ENCODE measurements around the gene TRMT112.

TRMT112 gene

GRCh38 chr11:64358536-64358906 lies 41.2 kb upstream of the TRMT112 start:
- peak overlapping the region; percentile 55 for H3K27ac ChIP-seq (ENCODE audit: insufficient read depth, low read length, poor library complexity, severe bottlenecking)
- H3K4me3 ChIP-seq (ENCODE audit: insufficient read depth, low read depth, low read length, poor library complexity, severe bottlenecking), result peak overlapping the region; percentile 48
- peaks cover 29% of the 10 kb centered on the region for H3K4me1 ChIP-seq (ENCODE audit: control insufficient read depth, insufficient read depth, low read length, poor library complexity, severe bottlenecking)

GRCh38 chr11:64357904-64358535 lies 40.7 kb upstream of the TRMT112 start:
- Histone ChIP-seq H3K4me1 (ENCODE audit: control insufficient read depth, insufficient read depth, low read length, poor library complexity, severe bottlenecking) (peaks cover 29% of the 10 kb centered on the region), H3K27ac (ENCODE audit: insufficient read depth, low read length, poor library complexity, severe bottlenecking) (no peak overlapping the region), H3K36me3 (ENCODE audit: control insufficient read depth, insufficient read depth, low read length) (peaks cover 28% of the 10 kb centered on the region), H3K9me3 (ENCODE audit: control insufficient read depth, low read length) (no peaks in the 10 kb centered on the region), H3K4me3 (ENCODE audit: insufficient read depth, low read depth, low read length, poor library complexity, severe bottlenecking) (peak overlapping the region; percentile 48), H3K27me3 (replicated peaks; ENCODE audit: control insufficient read depth, insufficient read depth, low read length, poor library complexity, severe bottlenecking) (no peaks in the 10 kb centered on the region)
- DNase-seq, result no peak

More at GRCh38 chr11:64358536-64358906, 41.2 kb upstream of the TRMT112 start:
- H3K27me3 ChIP-seq (replicated peaks; ENCODE audit: control insufficient read depth, insufficient read depth, low read length, poor library complexity, severe bottlenecking), result no peaks in the 10 kb centered on the region
- peaks cover 33% of the 10 kb centered on the region for H3K36me3 ChIP-seq (ENCODE audit: control insufficient read depth, insufficient read depth, low read length)
- H3K9me3 ChIP-seq (ENCODE audit: control insufficient read depth, low read length), result no peaks in the 10 kb centered on the region
- no peak for DNase-seq

- no peaks in the 10 kb centered on the region for H3K9me3 ChIP-seq (ENCODE audit: control insufficient read depth, low read length)
- H3K4me3 ChIP-seq (ENCODE audit: insufficient read depth, low read depth, low read length, poor library complexity, severe bottlenecking), result no peak overlapping the region
- no peak overlapping the region for H3K27ac ChIP-seq (ENCODE audit: insufficient read depth, low read length, poor library complexity, severe bottlenecking)
- H3K27me3 ChIP-seq (replicated peaks; ENCODE audit: control insufficient read depth, insufficient read depth, low read length, poor library complexity, severe bottlenecking), result no peaks in the 10 kb centered on the region
- DNase-seq, result no peak
- H3K36me3 ChIP-seq (ENCODE audit: control insufficient read depth, insufficient read depth, low read length), result peaks cover 24% of the 10 kb centered on the region
- peaks cover 29% of the 10 kb centered on the region for H3K4me1 ChIP-seq (ENCODE audit: control insufficient read depth, insufficient read depth, low read length, poor library complexity, severe bottlenecking)
Measured at GRCh38 chr11:64357446-64357845, 40.1 kb upstream of the TRMT112 start.

GRCh38 chr11:64356498-64357411 lies 39.4 kb upstream of the TRMT112 start:
- H3K4me1 ChIP-seq (ENCODE audit: control insufficient read depth, insufficient read depth, low read length, poor library complexity, severe bottlenecking), result peaks cover 29% of the 10 kb centered on the region
- no peaks in the 10 kb centered on the region for H3K27me3 ChIP-seq (replicated peaks; ENCODE audit: control insufficient read depth, insufficient read depth, low read length, poor library complexity, severe bottlenecking)
- H3K4me3 ChIP-seq (ENCODE audit: insufficient read depth, low read depth, low read length, poor library complexity, severe bottlenecking), result no peak overlapping the region
- H3K36me3 ChIP-seq (ENCODE audit: control insufficient read depth, insufficient read depth, low read length), result peaks cover 20% of the 10 kb centered on the region
- H3K27ac ChIP-seq (ENCODE audit: insufficient read depth, low read length, poor library complexity, severe bottlenecking), result no peak overlapping the region
- H3K9me3 ChIP-seq (ENCODE audit: control insufficient read depth, low read length), result no peaks in the 10 kb centered on the region
- DNase-seq, result no peak

GRCh38 chr11:64355078-64355940 lies 38.0 kb upstream of the TRMT112 start:
- no peaks in the 10 kb centered on the region for H3K9me3 ChIP-seq (ENCODE audit: control insufficient read depth, low read length)
- peaks cover 26% of the 10 kb centered on the region for H3K4me1 ChIP-seq (ENCODE audit: control insufficient read depth, insufficient read depth, low read length, poor library complexity, severe bottlenecking)
- peaks cover 13% of the 10 kb centered on the region for H3K36me3 ChIP-seq (ENCODE audit: control insufficient read depth, insufficient read depth, low read length)
- no peak overlapping the region for H3K27ac ChIP-seq (ENCODE audit: insufficient read depth, low read length, poor library complexity, severe bottlenecking)
- no peaks in the 10 kb centered on the region for H3K27me3 ChIP-seq (replicated peaks; ENCODE audit: control insufficient read depth, insufficient read depth, low read length, poor library complexity, severe bottlenecking)
- no peak for DNase-seq
- H3K4me3 ChIP-seq (ENCODE audit: insufficient read depth, low read depth, low read length, poor library complexity, severe bottlenecking), result no peak overlapping the region

- H3K9me3 ChIP-seq (ENCODE audit: control insufficient read depth, low read length), result no peaks in the 10 kb centered on the region
- no peaks in the 10 kb centered on the region for H3K27me3 ChIP-seq (replicated peaks; ENCODE audit: control insufficient read depth, insufficient read depth, low read length, poor library complexity, severe bottlenecking)
- peaks cover 15% of the 10 kb centered on the region for H3K4me1 ChIP-seq (ENCODE audit: control insufficient read depth, insufficient read depth, low read length, poor library complexity, severe bottlenecking)
- H3K36me3 ChIP-seq (ENCODE audit: control insufficient read depth, insufficient read depth, low read length), result peaks cover 22% of the 10 kb centered on the region
- H3K4me3 ChIP-seq (ENCODE audit: insufficient read depth, low read depth, low read length, poor library complexity, severe bottlenecking), result no peak overlapping the region
- no peak for DNase-seq
- no peak overlapping the region for H3K27ac ChIP-seq (ENCODE audit: insufficient read depth, low read length, poor library complexity, severe bottlenecking)
Measured at GRCh38 chr11:64353715-64354506, 36.6 kb upstream of the TRMT112 start.

- no peak overlapping the region for H3K4me3 ChIP-seq (ENCODE audit: insufficient read depth, low read depth, low read length, poor library complexity, severe bottlenecking)
- H3K4me1 ChIP-seq (ENCODE audit: control insufficient read depth, insufficient read depth, low read length, poor library complexity, severe bottlenecking), result peaks cover 8% of the 10 kb centered on the region
- no peak for DNase-seq
- H3K9me3 ChIP-seq (ENCODE audit: control insufficient read depth, low read length), result no peaks in the 10 kb centered on the region
- H3K27ac ChIP-seq (ENCODE audit: insufficient read depth, low read length, poor library complexity, severe bottlenecking), result no peak overlapping the region
- H3K36me3 ChIP-seq (ENCODE audit: control insufficient read depth, insufficient read depth, low read length), result peaks cover 23% of the 10 kb centered on the region
- no peaks in the 10 kb centered on the region for H3K27me3 ChIP-seq (replicated peaks; ENCODE audit: control insufficient read depth, insufficient read depth, low read length, poor library complexity, severe bottlenecking)
Measured at GRCh38 chr11:64352995-64353714, 35.8 kb upstream of the TRMT112 start.

- peaks cover under 1% of the 10 kb centered on the region for H3K4me1 ChIP-seq (ENCODE audit: control insufficient read depth, insufficient read depth, low read length, poor library complexity, severe bottlenecking)
- H3K36me3 ChIP-seq (ENCODE audit: control insufficient read depth, insufficient read depth, low read length), result peaks cover 23% of the 10 kb centered on the region
- DNase-seq, result no peak
- no peak overlapping the region for H3K27ac ChIP-seq (ENCODE audit: insufficient read depth, low read length, poor library complexity, severe bottlenecking)
- H3K9me3 ChIP-seq (ENCODE audit: control insufficient read depth, low read length), result no peaks in the 10 kb centered on the region
- H3K27me3 ChIP-seq (replicated peaks; ENCODE audit: control insufficient read depth, insufficient read depth, low read length, poor library complexity, severe bottlenecking), result no peaks in the 10 kb centered on the region
- H3K4me3 ChIP-seq (ENCODE audit: insufficient read depth, low read depth, low read length, poor library complexity, severe bottlenecking), result no peak overlapping the region
Measured at GRCh38 chr11:64352099-64352994, 35.0 kb upstream of the TRMT112 start.

All from effector memory CD4-positive, alpha-beta T cell (primary cell).